ENCODE results near the gene CDON. TPM values are rescaled to one million over a fixed set of nuclear protein-coding genes. Genes with fewer than 3 reads are reported as not detected.

Gene CDON
- total RNA-seq, 8 experiments from 2014 or later, result 1.3 to 16.9 (median 10.3) TPM

Other genes with a start within 250 kb of the CDON start
- gene PATE4, start 229.6 kb downstream of the CDON start, total RNA-seq, result under 1 TPM in 7 of 8 experiments, not detected in 1; 0.18 to 0.95 (median 0.38) TPM
- 10 to 100 TPM in 1 of 8 experiments, 1 to 10 TPM in 7; 1.8 to 10.4 (median 2.8) TPM for gene HYLS1, start 175.2 kb downstream of the CDON start, total RNA-seq
- 10 to 100 TPM; 11.9 to 24.3 (median 15.9) TPM for gene PUS3, start 159.7 kb downstream of the CDON start, total RNA-seq
- gene DDX25, start 158.4 kb downstream of the CDON start, total RNA-seq, result 10 to 100 TPM in 3 of 8 experiments, 1 to 10 TPM in 3, under 1 TPM in 2; 0.36 to 16.4 (median 5.4) TPM
- gene VSIG10L2, start 116.8 kb downstream of the CDON start, total RNA-seq, result under 1 TPM in 5 of 8 experiments, not detected in 3; 0.05 to 0.47 (median 0.09) TPM
- 10 to 100 TPM; 14.1 to 41.3 (median 22.3) TPM for gene RPUSD4, start 148.8 kb upstream of the CDON start, total RNA-seq
- 10 to 100 TPM; 11.1 to 27.1 (median 19.9) TPM for gene FAM118B, start 148.9 kb upstream of the CDON start, total RNA-seq
- 100 to 1,000 TPM in 1 of 8 experiments, 10 to 100 TPM in 7; 36.2 to 108 (median 56.0) TPM for gene SRPRA, start 206.0 kb upstream of the CDON start, total RNA-seq
- 10 to 100 TPM; 15.4 to 43.9 (median 30.9) TPM for gene FOXRED1, start 206.3 kb upstream of the CDON start, total RNA-seq
- 10 to 100 TPM in 2 of 8 experiments, 1 to 10 TPM in 6; 2.1 to 11.7 (median 4.5) TPM for gene TIRAP, start 220.2 kb upstream of the CDON start, total RNA-seq
- 10 to 100 TPM in 5 of 8 experiments, 1 to 10 TPM in 3; 6.2 to 54.8 (median 12.4) TPM for gene DCPS, start 241.2 kb upstream of the CDON start, total RNA-seq